GM19395 (cell line): Measurements from ENCODE around the gene FCN3.

ENCODE experiments used
- ATAC-seq: cut with Tn5 transposase; IDR thresholded peaks from one replicate; pipeline ENCODE4 v1.9.1; 2021; ENCODE audit warnings: mild to moderate bottlenecking, moderate library complexity; ENCODE audit not compliant: unreplicated experiment

Gene FCN3

DNA sequence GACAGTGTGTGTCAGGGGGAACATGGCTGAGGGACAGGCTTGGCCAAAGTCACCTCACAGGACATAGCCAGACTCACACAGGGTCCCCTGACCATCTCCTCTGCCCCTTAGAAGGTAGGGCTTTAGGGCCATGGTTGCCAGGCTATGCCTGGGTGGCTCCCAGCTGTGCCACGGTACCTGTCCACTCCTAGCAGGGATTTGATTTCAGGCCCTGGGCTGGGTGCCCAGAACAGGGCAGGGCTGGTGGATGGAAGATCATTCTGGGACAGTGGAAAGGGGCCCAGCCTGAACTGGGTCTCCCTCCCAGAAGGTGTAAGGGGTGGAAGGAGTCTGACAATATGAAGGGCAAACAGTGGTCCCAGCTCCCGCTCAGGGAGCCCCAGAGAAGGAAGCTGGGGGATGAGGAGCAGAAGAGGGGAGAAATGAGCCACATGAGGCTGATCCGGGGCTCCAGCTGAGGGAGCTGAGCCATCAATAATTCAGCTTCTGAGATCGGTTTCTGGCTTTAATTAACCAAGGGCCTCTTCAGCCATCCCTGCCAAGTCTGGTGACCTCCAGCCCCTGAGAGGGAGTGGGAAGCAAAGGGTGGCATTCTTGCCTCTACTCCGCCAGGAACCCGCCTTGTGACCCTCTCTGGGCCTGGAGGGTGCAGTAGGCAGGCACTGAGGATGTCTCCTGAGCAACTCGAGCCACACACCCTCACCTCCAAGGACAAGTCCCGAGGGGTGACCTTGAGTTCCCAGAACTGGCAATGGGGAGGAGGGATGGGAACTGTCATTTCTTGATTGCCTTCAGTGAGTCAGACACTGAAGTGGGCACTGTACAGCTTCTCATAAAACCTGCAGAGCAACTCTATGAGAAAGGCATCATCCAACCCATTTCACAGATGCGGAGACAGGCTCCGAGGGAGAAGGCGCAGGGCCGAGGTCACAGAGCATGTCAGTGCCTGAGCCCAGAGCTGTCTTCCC is 6.4 kb upstream of the FCN3 start:
- ATAC-seq = no peak

DNA sequence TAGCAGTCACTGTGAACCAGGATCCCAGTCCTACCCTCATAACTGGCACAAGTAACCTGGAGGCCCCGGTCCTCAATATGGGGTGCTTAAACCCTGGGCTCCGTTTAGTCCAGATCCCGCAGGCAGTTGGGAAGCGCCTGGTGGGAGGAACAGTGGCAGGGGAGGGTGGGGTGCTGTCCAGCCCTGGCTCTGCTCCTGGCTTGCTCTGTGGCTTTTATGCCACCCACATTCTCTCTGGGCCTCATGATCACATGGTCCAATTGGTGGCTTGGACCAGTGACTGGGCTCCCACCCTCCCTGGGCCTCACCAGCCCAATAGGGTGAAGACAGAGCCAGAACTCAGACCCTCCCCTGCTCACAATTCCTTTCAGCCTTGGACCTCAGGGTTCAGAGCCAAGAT is 5.6 kb upstream of the FCN3 start:
- no peak for ATAC-seq

DNA sequence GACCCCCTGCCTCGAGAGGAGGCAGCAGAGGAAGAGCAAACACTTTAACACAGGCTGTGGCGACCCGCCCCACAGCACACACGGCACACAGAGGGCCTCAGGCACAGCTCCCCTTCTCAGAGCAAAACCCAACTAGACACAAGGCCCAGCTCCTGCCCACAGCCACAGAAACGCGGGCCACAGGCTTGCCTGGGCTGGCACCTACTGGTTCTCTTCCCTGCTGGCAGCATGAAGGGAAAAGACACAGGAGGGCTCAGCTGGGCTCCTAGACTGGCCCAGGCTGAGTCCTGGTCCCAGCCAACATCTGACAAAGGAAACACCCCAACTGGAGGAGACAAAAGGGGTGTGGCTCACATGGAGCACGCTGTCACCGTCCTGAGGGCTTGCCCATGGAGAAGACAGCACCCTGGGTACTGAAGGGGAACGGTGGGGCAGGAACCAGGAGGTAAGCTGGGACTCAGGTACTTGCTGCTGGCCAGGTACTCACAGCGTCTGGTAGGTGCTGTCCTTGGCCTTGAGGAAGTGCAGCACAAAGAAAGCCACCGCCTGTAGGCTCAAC is 5.0 kb upstream of the FCN3 start:
- no peak for ATAC-seq

DNA sequence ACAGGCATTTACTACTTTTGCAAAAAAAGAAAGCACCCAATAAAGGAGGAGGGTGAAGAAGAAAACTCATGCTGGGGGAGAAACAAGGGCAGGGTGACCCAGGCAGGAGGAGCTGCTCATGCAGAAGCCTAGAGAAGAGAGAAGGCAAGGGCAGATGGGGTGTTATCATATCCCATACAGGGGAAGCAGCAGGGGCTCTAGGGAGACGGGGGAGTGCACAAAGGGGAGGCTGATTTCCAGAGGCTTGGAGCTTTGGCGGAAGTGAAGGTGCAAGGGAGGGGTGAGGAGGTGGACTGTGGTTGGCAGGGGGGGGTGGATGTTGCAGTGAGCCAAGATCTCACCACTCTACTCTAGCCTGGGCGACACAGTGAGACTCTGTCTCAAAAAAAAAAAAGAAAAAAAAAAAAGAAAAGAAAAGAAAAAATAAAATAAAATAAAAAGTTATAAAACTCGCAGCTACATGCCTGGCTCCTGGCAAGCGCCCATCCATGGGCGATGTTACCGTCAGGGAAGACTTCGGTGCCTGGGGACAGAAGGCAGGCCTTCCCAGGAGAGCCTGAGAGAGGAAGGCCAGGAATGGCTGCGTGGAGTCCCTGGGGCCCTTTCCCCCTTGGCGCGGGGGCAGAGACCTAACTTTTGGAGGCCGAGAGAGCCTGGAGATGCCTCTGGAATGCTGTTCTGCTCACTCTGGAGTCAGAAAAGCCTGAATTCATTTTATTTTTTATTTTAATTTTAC is 3.3 kb upstream of the FCN3 start:
- ATAC-seq = no peak

DNA sequence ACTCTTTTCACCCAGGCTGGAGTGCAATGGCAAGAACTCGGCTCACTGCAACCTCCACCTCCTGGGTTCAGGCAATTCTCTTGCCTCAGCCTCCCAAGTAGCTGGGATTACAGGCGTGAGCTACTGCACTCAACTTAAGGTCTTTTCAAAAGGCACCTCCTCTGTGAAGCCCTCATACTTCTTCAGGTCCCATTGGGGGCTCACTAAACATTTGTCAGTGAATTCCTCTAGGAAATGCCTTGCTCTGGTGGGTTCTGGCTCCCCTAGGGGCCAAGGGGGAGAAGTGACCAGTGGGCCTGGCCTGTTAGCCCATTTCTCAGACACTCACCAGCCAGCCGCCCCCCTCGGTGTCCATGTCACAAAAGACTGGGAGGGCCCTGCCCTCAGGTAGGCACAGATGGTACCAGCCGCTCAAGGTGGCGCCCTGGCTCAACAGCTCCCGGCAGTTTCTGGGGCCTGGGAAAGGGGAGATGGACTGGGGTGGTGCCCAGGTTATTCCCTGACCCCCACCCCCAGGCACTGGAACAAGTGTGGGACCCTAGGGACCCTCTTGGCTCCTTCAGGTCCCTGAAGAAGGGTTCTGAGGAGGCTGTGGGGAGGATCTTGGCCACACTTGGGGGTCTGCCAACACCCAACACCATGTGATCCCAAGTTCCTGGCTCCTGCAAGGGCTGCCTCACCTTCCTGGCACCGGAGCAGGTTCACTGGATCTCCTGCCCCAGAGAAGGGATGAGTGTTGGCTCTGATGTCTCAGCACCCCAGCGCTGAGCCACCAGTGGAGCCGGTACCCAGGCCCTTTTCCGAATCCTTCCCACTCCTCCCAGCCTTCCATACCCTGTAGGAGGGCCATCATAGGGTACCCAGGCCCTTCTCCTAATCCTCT is 1.6 kb downstream of the FCN3 start:
- ATAC-seq = no peak

DNA sequence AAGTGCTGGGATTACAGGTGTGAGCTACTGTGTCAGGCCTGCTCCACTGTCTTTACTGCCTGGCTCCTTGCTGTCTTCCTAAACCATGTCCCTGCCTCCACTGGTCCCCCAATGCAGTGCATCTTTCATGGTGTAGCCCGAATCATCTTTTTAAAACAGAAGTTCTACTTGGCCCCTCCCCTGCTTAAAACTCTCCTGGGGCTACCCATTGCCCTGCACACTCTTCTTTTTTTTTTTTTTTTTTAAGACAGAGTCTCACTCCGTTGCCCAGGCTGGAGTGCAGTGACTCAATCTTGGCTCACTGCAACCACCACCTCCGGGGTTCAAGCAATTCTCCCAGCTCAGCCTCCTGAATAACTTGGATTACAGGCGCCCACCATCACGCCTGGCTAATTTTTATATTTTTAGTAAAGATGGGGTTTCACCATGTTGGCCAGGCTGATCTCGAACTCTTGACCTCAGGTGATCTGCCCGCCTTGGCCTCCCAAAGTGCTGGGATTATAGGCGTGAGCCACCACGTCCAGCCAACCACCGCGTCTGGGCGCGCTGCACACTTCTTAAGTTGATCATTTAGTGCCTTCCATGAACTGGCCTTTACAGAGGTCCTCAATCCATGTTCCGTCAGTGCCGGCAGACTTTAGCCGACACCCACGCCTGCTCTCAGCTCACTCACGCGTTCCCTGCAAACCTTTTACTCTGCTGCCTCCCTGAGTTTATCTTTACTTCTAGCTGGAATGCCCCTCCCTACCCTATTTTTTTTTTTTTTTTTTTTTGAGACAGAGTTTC is 2.4 kb downstream of the FCN3 start:
- no peak for ATAC-seq

DNA sequence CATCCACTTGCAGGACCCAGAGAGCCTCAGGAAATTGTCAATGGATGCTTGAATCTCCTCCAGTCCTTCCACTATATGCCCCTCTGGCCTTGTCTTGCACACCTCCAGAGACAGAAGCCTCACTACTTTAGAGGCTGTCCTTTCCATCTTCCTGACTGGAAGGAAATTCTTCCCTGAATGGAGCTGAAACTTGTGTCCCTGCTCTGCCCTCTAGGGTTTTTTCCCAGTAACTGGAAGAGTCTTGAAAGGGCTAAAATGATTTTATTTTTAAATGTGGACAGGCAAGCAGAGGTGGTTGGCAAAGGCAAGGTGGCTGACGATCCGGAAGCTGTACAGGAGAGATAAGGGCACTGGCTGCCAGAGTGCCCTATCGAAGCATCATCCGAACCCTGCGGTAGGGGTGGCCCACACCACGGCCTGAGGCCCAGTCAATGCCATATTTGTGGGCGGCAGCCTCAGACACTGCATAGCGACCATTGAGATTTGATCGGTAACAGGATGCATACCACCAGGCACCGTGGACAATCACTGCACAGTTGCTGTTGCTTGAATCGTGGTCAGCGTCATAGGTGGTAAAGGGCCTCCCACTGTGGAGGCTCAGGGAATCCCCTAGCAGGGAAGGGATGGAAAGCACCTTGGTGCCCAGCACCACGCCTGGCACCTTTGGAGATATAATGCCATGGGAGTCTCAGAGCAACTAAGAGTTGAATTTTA is 5.6 kb downstream of the FCN3 start:
- no peak for ATAC-seq

DNA sequence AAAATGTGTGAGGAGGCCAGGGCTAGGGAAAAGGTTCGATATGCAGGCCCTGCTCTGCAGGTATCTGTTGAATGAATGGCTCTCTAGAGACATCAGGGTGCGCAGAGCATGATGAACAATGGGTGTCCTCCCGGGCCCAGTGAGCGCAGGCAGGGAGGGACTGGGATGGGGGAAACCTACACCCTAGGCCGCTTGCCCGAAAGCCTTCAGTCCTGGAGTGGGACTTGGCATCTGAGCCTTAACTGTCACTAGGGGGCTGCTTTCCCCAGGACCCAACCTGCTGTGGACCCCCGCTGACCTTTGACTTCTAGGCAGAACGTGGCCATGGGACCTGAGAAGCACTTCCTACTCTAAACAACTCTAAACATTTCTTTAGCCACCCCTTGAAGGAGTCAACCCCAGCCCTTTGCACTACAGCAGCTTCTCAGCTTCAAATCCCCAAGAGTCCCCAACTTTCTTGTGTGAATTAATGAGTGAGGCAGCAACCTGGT is 7.4 kb downstream of the FCN3 start:
- ATAC-seq = no peak

DNA sequence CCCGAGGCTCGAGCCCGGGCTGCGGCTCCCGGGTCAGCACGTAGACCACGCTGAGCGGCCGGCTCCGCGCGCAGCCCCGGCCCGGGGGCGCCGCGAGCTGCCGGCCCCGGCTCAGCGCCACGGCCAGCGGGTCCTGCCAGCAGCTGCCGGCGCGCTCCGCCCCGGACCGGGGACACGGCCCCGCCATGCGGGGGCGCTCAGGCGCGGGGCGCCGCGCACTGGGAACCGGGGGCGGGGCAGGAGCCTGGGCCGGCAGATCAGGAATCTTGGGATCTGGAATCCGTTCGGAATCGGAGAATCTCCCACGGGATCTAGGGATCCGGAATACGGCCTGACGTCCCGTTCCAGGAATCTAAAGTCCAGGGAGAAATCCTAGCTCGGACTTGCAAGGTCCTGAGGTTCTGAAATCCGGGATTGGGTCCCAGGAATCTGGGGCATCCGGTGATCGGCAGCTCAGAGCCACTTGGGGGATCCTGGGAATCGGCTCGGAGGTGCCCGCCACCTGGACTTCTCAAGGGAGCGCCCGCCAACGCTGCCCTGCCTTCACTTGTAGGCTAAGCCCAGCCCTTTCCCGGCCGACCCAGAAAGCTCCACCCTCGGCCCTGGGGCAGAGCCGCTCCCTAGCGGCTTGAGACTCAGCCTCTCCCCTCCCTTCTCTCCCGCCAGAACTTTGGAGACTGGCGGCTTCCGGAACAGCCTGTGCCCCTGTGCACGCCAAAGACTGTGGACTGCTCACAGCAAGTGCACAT is 8.0 kb downstream of the FCN3 start, which contains the start of gene MAP3K6:
Gene MAP3K6, minus strand, starts transcription at position 551 of the 749 bp plus-strand sequence. Its CDS starts 364 bp downstream, at position 187.
- no peak for ATAC-seq

DNA sequence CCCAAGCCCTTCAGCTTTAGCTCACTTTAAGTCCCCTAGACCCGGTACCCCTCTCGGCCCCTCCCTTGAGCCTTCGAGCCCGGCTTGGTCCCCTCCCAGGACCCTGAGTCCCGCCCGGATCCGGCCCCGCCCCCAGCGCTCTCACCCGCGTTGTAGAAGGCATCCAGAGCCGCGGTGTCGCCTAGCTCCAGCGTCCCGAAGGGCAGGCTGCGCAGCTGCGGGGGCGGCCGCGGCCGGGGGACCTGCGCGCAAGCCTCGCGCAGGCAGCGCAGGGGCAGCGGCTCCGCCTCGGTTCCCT is 8.6 kb downstream of the FCN3 start:
- no peak for ATAC-seq

DNA sequence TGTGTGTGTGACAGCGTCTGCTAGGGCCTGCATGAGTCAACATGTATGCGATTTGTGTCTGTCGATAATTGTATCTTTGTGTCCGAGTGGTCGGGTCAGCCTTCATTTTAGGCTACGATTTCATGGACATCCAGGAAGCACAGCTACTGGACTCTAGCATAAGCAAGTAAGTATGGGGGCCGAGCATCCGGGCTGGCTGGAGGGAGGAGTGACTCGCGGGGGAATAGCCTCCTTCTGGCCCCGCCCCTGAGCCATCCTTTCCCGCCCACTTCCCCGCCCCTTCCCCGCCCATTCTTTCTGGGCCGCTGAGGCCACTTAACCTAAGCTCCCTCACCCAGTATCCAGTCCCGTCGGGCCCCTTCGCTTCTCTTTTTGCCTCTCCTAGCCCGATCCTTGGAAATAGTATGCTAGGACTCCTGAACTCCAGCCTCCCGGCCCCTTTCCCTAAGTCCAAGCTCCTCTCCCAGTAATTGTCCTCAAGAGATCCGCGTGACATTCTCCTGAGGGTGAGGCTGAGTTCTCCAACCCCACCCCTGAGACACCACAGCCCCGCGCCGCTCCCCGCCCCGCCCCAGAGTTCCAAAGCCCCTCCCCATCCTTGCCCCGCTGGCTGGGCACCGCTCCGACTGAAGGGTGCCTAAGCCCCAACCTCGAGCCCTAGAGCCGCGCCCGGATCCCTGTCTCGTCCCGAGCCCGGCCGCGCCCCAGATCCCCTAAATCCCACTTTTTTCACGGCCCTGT is 9.1 kb downstream of the FCN3 start:
- no peak for ATAC-seq

DNA sequence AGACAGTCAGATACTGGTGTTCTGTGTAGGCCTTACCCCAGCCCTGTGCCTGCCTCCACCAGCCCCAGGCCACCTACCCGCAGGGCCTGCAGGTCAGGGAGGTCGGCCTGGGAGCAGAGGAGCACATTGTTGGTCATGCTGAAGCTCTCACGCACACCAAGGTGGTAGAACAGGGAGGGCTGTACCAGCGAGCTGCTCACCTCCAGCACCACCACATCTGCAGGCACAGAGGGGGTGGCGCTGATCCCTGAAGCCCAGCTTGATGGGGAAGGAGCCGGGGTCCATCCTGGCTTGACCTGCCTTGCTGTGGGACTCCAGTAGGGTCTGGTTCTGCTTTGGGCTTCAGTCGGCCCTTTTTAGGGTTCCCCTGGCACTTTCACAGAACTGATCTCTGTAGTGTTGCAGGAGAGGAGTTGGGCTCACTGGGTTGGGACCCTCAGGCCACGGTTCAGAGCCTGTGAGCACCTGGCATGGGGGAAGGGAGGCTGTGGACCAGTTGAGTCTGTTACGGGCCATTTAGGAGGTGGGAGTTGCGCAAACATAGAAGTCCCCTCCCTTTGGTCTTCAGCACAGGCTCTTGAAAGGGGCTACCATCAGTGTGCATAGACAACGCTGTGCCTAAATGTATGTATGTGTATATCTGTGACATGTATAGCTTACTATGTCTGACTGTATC is 9.8 kb downstream of the FCN3 start:
- ATAC-seq = no peak

DNA sequence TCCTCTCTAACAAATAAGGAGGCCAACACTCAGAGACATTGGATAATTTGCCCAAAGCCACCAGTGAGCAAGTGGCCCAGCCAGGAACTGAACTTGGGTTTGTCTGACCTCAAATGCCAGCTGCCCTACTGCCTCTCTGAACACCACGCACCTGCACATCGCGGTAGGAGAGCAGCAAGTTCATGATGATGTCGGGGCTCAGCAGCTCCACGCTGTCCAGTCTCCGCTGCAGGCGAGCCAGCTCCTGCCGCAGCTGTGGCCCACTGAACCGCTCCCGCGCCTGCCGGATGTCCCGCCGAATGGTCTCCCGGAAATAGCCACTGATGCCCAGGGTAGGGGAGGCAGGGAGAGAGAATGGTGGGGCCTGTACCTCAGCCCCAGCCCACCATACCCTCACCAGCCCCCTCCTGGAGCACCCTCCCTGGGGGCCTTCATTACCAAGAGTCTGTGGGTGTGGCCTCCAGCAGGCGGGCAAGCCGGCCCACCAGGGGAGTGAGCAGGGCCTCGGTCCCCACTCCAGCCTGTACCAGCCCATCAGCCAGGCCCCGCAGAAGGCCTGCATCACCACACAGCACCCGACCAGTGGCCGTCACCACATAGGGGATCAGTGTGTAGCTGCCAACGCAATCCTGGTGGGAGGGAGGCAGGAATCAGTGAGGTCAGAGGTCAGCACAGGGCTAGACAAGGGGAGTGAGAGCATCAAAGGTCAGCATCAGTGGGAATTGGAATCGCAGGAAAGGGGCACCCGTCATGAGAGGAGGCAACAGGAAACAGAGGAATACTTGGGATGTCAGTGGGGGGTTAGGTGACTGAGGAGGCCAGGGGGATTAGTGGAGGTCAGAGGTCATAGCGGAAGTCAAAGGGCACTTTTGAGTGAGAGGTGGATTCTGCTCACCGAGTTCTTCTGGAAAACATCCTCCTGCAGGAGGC is 10.6 kb downstream of the FCN3 start:
- no peak for ATAC-seq

DNA sequence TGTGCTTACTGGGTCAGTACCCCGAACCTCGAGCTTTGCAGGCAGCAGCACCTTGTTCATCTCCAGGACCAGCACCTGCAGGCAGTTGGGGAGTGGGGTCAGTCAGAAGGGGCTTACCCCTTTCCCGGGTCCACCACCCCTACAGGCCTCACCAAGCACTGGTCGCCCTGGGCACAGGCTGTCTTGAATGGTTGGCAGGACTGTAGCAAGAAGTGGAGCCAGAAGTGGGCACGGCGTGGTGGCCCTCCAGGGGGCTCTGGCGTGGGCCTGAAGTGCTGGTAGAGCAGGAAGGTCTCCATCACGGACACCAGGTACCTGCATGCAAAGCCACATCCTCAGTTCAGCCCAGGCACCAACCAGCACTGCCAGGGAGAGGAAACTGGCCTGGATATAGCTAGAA is 13.1 kb downstream of the FCN3 start:
- no peak for ATAC-seq

DNA sequence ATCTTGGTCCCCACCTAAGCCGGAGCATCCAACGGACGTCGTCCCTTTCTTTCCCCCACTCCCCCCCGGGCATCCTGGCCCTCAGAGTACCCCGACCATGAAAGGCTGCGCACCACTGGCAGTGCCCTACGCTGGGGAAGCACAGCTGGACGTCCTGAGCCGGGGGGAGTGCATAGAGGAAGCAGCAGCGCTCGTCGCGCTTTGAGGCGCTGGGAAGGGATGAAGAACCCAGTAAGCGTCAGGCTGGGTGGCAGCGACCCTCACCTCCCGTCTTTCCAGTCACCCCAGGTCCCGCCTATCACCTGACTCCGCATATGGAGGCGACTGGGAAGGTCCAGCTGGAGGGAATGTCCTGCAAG is 13.6 kb downstream of the FCN3 start:
- no peak for ATAC-seq
